GM21526 (cell line): ENCODE data around the gene RANGAP1.
"Not testable (repeated sequence)": the region's sequence is repeated elsewhere in the genome, so short reads cannot be mapped to it uniquely, and the experiment has no call there.

Experiments
- ATAC-seq: cut with Tn5 transposase; IDR thresholded peaks from one replicate; pipeline ENCODE4 v1.9.1; 2021; ENCODE audit warnings: moderate library complexity; ENCODE audit not compliant: unreplicated experiment, low FRiP score

Gene RANGAP1

DNA sequence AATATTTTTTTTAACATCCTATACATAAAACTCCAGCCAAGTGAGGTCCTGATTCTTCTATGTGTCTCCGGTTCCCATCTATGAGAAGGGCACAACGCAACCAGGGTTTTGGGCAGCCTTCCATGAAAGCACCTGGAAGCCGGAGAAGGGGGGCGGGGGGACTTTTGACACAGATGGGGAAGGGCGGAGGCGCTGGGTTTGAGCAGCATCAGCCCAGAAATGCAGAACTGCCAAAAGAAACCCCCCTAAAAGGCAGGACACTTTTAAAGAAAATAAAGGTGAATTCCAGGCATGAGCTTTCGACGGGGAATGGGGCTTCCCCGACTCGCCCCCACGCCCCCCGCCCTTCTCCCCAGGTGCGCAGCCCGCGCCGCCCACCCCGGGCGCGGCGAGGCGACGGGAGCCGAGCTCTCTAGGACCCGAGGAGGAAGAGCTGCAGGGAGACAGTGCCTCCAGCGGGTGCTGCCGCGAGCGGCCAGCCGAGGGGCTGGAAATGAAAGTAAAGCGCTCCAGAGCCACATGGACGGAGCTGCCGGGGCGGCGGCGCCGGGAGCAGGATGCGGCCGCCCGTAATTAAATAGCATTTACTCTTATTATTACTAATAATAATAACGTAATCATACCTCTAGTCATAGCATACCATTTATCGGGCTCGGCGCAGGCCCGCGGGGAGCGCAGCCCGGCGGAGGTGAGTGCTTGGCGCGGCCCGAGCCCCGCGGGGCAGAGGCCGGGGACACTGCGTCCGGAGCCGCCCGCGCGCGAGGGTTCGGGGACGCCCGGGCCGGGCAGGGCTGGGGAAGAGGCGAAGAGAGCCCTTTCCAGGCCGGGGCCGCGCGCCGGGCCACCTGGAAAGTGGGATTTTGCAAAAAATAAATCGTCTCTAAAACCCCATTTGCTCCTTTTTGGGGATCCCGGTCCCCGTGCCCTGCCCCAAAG, 15.4 kb upstream of the RANGAP1 start, which contains the start of gene ZC3H7B:
ZC3H7B (plus strand) TSS at position 441 of the 936 bp plus-strand sequence. CDS start 19,136 bp downstream, outside the sequence.
- ATAC-seq = peak; percentile 74

DNA sequence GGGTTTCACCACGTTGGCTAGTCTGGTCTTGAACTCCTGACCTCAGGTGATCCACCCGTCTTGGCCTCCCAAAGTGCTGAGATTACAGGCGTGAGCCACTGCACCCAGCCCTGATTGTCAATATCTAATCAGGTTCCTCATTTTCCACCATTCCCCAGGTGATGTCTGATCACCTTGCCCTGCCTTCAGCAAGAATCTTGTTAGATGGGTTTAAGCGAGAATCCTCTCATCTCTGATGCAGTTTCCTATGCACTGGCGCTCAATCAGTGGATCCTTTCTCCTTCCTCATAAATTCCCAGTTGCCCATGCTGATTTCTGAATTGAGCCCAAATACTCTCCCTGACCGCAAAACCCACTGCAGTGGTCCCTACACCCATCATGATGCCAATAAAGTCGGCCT, 14.7 kb upstream of the RANGAP1 start:
- ATAC-seq = no peak

DNA sequence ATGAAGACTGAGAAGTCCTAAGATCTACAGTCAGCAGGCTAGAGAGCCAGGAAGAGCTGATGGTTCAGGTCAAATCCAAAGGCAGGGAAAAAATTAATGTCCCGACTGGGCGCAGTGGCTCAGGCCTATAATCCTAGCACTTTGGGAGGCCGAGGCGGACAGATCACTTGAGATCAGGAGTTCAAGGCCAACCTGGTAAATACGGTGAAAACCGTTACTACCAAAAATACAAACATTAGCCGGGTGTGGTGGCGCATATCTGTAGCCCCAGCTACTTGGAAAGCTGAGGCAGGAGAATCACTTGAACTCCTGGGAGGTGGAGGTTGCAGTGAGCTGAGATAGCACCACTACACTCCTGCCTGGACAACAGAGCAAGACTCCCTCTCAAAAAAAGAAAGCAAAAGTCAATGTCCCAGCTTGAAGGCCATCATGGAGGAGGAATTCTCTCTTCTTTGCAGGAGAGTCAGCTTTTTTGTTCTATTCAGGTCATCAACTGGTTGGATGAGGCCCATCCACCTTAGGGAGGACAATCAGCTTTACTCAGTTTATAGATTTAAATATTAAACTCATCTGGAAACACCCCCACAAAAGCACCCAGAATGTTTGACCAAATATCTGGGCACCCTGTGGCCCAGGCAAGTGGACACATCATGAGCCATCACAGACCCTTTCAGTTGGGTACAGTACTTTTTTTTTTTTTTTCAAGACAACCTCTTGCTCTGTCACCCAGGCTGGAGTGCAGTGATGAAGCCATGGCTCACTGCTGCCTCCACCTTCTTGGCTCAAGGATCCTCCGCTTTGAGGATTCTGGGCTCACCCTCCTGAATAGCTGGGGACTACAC, 11.1 kb upstream of the RANGAP1 start:
- no peak for ATAC-seq

DNA sequence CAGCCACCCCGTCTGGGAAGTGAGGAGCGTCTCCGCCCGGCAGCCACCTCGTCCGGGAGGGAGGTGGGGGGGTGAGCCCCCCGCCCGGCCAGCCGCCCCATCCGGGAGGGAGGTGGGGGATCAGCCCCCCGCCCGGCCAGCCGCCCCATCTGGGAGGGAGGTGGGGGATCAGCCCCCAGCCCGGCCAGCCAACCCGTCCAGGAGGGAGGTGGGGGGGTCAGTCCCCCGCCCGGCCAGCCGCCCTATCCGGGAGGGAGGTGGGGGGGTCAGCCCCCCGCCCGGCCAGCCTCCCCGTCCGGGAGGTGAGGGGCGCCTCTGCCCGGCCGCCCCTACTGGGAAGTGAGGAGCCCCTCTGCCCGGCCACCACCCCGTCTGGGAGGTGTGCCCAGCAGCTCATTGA, 8.8 kb upstream of the RANGAP1 start:
- not testable (repeated sequence) for ATAC-seq

DNA sequence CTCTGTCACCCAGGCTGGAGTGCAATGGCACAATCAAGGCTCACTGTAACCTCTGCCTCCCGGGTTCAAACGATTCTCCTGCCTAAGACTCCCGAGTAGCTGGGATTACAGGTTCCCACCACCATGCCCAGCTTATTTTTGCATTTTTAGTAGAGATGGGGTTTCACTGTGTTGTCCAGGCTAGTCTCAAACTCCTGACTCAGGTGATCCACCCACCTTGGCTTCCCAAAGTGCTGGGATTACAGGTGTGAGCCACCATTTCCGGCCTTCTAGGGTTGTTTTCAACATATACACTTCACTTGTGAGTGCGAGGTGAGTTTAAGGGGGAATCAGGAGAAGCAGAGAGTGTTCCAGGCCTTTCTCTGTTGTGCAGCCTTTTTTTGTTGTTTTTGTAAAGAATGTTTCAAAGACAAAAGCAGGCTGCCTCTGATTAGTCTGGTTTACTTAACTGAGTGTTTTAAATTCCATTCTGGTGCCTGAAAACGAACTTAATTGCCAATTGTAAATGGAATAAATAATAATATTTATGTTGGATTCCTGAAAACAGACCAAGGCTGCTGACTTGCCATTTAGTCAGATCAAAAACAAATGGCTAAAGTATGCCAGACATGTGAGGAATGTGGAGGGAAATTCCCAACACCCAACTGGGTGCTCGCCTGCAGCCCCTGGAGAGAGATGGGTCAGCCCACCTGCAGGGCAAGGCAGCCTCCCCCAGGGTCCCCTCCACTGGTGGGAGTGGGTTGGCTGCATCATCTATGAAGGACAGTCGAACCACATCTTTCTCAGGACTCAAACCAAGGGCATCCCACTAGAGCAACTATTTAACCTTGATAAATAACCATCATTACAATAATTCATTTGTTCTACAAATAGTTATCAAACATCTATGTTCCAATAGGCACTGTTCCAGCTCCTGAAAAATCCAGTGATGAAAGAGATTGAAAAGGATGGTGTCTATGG, 4.6 kb upstream of the RANGAP1 start:
- no peak for ATAC-seq

DNA sequence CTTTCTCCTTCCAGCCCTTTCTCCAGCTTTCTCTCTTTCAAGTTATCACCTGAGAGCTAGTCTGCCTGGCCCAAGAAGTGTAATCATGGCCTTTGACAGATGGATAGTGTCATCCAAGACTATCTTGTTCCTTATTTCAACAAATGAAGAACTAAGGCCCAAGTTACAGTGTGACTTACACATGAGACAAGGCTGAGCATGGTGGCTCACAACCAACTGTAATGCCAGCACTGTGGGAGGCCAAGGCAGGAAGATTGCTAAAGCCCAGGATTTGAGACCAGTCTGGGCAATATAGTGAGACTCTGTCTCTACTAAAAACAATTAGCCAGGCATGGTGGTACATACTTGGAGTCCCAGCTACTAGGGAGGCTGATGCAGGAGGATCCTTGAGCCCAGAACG, 3.7 kb upstream of the RANGAP1 start:
- no peak for ATAC-seq

DNA sequence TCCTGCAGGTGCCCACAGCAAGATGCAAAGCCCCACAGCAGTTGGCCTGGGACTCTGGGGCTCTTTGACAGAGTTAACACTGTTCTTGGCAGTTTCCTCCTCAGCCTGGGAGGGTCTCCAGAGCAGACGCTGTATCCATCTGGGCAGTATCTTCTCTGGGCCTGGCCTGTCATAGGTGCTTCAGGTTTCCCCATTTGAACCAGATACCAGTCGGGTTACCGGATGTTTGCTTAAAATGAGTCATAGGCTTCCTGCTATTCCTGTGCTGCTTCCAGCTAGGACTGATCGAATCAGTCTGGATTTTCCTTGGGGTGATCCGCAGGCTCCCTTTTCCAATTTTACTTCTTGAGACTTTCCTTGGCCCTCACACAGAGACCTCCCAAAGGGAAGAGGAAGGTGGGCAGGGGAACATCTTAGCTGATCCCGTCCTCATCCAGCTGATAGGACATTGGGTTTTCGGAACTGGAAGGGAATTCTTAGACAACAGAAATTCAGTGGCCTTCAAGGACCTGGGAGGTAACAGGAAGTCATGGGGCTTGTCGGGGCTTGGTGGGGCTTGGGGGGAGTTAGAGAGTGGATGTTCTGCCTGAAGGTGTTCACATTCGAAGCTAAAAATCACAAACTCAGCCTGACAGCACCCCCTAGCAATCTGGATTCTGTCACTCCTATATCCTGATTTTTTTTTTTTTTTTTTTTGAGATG, 2.4 kb upstream of the RANGAP1 start:
- ATAC-seq = no peak

DNA sequence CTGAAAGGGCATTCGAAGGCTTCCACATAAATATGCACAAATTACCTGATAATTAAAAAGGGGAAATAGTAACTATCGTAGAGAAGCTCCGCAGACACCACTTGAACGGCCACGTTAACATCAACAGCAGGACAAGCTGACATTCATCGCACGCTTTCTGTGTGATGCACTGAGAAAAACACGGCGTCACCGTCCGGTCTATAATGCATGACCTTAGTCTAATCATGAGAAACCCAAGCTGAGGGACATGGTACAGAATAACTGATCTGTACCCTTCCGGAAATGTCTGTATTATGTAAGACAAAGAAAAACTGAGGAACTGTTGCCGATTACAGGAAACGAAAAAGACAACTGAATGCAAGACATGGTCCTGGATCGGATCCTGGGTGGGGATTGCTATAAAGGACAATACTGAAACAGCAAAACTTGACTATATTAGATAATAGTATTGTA, 678 bp upstream of the RANGAP1 start:
- peak; percentile 16 for ATAC-seq

DNA sequence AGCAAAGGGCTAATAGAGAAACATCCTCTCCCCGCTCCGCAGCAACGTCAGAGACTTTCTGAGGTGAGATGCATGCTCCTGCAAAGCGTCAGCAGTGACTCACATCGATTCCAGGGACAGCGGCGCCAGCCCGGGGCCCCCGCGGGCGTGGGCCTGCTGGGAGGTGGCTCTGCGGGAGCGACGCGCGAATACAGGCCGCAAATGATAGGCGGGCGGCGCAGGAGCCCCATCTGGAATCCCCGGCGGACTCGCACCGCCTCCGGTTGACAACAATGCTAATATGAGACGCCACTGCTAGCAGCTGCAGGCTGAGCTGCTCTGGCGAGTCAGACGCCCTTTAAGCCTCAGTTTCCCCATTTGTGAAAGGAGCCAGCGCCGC, 557 bp downstream of the RANGAP1 start:
- peak; percentile 18 for ATAC-seq

DNA sequence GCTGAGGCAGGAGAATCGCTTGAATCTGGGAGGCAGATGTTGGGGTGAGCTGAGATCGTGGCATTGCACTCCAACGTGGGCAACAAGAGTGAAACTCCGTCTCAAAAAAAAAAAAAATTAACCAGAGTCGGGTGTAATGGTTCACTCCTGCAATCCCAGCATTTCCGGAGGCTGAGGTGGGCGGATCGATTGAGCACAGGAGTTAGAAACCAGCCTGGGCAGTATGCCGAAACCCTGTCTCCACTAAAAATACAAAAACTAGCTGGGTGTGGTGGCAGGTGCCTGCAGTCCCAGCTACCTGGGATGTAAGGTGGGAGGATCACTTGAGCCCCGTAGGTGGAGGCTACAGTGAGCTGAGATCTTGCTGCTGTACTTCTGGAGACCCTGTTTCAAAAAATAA, 1.5 kb downstream of the RANGAP1 start:
- ATAC-seq = no peak

DNA sequence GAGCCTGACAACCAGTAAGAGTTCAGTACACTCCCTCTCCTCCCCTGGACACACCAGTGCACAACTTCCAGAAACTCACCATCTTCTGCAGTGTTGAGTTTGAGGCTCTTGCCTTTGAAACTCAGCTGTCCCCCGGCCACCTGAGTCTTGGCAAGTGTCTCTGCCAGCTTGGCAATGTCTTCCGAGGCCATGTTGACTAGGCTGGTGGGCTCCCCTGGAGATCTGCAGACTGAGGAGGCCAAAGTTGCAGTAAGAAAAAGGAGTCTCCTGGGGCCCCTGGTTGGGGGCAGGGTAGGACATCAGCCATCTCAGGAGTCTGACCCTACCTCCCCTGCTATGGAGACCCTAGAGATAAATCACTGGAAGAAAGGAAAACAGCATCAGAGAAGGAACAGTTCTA, 5.1 kb downstream of the RANGAP1 start:
- no peak for ATAC-seq

DNA sequence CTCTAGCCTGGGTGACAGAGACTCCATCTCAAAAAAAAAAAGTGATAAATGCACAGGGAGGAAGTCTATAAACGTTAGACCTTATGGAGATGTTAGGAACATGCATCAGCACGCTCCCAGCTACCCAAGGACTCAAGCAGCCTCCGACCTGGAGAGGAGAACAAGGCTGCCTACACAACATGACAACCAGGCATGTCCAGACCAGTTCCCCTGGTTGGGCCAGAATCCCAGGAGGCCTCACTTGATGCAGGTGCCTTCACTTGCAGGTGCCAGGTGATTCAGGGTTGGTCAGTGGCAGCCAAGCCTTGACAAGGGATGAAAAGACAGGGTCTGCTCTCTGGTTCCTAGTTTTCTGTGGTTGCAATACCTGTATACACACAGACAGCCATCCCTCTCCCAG, 5.9 kb downstream of the RANGAP1 start:
- ATAC-seq = no peak

DNA sequence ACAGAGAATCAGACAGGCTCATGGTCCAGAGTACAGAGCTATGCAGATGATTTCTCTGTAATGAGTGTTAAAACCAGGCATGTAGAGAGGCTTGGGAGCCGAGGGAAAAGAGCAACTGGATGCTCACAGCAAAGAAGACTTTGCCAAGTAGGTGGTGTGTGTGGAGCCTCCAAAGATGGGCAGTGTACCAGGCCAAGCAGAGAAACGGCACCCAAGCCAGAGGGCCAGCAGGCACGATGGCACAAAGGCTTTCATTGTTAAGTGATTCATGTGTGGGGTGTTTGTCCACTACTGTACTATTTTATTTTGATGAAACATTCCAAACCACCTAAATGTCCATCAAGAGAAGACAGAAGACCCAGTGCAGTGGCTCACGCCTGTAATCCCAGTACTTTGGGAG, 11.1 kb downstream of the RANGAP1 start:
- ATAC-seq = no peak

DNA sequence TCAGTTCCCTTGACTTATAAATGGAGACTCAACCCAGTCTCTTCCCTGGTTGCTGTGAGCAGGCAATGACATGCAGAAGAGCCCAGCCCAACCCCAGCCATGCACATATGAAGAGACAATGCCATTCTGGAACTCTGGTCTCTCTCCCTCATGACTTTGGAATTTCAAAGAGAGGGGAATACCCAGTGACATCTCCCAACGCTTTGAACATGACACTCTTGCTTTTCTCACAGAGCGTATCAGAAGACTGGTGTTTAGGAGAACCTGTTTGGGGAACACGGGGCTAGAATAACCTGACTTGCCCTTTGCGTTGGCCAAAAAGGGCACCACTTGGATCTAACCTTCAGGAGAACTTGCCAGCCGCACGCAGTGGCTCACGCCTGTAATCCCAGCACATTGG, 12.9 kb downstream of the RANGAP1 start:
- no peak for ATAC-seq

DNA sequence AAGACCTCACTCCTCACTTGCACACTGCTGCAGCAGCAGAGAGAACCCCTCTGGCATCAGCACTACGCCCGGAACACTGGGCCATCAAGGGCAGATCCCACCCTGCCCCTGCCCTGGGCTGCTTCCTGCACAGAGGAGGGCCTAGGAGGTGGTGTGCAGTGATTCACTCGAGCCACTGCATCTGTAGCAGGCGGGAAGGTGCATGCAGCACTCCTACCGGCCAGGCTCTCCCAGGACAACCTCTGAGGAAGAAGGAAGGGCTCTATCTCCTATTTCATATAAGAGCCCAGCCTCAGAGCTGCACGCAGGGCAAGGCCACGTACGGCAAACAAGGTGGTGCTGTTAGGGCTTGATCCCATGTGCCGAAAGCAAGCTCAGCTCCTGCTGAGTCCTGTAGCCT, 14.2 kb downstream of the RANGAP1 start:
- ATAC-seq = no peak

DNA sequence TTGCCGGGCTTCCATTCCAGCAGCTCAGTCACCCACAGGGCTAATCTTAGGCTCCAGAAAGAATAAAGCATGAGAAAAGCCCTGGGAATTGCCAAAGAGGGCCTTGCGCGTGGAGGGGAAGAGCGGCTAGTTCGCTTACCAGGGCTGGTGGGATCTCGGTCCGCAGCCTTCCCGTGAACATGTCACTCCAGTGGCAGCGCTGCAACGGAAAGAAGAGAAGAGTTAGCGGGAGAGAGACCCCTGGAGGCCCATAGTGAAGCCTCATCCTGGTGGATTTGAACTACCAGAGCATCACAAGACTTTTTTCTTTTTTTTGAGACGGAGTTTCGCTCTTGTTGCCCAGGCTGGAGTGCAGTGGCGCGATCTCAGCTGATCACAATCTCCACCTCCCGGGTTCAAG, 18.0 kb downstream of the RANGAP1 start:
- no peak for ATAC-seq

DNA sequence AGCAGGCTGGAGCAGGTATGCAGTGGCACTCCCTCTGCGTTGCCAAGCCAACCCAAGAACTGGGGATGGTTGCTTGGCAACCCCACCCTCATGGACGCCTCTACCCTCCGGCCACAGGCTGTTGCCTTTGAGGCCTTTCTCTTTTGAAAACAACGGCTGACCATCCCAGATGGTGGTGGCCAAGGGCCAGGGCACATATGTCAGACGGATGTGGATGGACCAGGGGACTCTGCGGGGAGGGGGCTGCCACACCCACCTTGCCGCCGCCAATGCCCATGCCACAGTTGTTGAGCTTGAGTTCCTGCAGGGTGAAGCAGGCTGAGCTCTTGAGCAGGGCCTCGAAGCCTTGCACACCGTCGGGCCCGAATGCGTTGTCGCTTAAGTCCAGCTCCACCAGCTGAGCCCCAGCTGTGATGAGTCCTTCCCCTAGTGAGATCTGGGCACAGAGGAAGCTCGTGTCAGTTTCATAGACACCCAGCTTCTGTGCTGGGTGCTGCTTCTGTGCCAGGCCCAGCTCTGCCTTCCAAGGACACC, 21.5 kb downstream of the RANGAP1 start:
- no peak for ATAC-seq

DNA sequence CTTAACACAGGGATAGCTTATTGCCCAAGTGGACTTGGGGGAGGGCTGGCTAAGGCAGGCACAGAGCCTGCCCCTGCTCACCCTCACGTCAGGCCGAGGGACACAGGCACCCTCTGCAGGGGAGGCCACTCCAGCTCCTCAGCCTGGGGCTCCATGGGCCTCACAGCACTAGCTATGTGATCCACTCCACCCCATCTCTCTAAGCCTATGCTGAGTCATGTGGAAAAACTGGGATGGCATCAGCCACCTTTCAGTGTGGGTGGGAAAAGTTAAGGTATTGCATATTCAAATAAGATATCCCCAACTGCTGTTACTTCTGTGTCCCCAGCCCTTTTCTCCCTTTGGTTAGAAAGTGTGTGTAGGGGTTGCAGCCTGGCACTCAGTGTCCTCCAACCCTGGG, 22.3 kb downstream of the RANGAP1 start:
- no peak for ATAC-seq

DNA sequence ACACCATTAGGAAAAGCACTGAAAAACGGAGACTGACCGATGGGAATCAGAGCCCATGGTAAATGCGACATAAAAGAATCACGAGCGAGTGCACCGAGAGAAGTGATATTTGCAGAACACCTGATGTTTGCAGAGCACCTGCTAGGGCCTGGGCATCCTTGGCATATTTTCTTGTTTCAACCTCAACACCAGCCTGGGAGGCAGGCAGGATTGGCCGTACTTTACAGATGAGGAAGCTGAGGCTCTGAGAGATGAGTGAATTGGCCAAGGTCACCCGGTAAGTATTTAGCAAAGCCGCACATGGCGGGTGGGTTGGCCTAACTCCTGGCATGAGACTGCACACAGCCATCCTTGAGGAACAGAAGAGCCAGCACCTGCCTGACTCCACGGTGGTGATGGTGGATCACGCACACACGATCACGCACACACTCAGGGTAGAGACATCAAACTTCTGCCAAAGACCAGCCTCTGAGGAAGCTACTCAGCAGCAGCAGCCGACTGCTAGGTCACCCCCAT, 23.7 kb downstream of the RANGAP1 start:
- no peak for ATAC-seq
